GM18498 (cell line): Measurements from ENCODE around the gene PRSS38.

Experiments used
- ATAC-seq: cut with Tn5 transposase; IDR thresholded peaks from one replicate; pipeline ENCODE4 v1.9.1; 2021; ENCODE audit warnings: mild to moderate bottlenecking, moderate library complexity; ENCODE audit not compliant: unreplicated experiment

PRSS38 gene

DNA sequence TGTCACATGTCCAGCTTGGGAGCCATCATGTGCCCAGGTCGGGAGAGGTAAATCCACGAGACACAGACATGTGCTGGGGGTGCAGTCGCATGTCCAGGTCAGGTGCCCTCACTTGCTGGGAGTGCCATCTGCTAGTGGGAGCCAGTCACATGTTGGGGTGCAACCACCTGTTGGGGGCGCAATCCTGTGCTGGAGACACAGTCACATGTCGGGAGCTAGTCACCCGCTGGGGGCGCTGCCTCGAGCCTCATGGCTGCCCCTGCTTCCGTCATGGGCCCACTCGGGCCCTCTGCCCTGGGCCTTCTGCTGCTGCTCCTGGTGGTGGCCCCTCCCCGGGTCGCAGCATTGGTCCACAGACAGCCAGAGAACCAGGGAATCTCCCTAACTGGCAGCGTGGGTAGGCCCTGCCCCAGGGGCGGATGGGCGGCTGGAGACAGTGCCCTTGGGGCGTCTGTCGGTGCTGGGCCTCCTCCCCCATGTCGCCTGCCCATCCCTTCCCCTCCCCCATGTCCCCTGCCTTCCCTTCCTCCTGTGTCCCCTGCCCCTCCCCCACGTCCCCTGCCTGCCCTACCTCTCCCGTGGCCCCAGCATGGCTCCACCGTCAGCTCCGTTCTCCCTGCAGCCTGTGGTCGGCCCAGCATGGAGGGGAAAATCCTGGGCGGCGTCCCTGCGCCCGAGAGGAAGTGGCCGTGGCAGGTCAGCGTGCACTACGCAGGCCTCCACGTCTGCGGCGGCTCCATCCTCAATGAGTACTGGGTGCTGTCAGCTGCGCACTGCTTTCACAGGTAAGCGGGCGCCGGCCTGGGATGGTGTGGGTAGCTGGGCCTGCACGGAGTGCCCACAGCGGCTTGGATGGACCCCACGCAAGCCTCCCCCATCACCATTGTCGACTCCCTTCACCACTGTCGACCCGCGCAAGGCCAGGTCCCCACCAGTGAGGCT, at the start of gene PRSS38:
TSS of gene PRSS38 (plus strand) at position 208 of the 942 bp plus-strand sequence. CDS start at position 250, 42 bp downstream.
- ATAC-seq: no peak

DNA sequence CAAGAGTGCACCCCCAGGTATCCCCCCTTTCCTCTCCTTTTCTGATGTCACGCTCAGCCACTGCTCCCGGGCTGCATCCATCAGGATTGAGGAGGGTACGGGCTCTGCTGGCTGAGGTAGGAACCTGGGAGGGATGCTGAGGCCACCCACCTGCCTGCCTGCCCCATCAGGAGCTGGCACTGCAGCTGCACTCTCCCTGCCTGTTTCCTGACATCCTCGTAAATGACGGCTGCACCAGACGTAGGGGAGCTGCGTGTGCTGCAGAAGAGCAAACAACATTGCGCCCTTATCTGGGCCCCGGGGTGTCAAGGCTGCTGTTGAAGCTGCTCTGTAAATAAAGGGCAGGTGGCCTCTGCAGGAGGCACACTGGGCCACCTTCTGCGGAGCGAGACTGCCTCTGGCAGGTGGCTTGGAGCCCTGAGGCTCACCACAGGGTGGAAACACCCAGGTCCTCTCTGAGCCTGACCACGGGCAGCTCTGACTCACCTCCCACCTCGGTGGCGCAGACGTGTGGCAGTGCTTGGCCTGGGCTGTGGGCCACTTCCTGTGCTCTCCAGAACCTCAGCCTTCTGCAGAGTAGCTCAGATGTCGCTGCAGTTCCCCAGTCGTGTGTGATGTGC, 49.4 kb upstream of the PRSS38 start:
- ATAC-seq: no peak

DNA sequence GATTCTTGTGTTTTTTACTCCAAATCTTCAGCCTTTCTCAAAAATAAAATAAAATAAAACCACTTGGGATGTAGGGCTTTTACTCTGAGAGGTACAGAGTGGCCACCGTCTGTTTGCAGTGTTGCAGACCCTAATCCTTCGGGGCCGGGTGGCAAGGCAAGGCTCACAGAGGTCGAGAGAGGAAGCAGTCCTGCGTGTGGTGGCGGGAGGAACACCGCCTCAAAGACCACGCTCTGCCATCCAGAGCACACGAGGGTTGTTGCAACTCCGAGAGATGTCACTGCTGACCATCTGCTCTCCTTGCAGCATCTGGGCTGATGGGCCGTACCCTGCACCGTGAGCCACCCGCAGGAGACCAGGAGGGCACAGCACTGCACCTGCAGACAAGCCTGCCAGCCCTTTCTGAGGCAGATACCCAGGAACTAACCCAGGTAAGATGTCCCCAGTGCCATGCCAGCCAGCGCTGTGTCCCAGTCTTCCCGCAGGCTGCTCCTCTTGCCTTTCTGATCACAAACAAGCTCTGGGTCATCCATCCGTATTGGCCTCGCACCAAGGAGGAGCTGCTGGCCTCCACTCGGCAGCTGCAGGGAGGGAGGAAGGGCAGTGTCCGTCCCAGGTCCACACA, 48.7 kb upstream of the PRSS38 start:
- no peak for ATAC-seq

DNA sequence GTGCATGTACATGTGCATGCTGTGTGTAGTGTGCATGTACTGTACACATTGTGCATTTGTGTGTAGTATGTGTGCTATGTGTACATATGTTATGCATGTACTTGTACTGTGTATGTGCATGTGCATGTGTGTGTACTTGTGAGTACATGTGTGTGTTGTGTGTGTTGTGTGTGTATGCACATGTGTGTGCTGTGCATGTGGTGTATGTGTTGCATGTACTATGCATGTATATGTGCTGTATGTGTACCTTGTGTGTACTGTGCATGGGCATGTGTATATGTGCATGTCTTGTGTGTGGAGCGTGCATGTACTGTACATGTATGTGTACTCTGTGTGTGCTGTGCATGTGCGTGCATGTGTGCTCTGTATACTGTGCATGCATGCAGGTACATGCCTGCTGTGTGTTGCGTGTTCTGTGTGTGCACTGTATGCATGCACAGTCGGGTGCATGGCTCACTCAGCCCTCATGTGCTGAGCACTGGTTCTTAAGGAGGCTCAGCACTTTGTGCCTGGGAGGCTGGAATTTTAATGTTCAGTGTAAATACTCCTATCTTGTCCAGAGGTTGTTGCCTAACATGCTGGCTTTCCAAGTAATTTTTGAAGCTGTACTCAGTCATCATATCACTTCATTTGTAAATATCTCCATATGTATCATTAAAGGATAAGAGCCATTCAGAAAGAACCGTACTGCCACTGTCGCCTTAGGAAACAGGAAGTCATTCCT, 47.9 kb upstream of the PRSS38 start:
- no peak for ATAC-seq

- no peak for ATAC-seq
Measured at GRCh38 chr1:227768125-227768439, 47.4 kb upstream of the PRSS38 start.

DNA sequence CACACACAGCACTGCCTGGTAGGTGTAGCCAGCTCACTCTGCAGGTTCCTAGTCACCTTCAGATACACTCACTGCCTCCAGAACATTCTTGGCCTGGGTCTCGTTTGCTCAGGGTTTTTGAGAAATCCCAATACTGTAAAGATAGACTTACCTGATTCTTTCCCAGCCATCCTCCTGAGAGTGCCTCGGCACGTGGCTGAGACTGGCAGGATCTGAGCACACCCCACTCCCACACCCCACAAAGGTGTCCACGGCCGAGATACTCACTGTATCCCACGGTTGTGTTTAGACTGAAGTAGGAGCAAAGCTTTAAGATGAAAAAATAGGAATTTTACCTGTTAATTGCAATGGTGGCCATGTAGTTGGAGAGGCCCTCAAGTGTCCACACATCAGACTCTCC, 46.8 kb upstream of the PRSS38 start:
- ATAC-seq: no peak

GRCh38 chr1:227769047-227769935, 46.2 kb upstream of the PRSS38 start:
- ATAC-seq: no peak

DNA sequence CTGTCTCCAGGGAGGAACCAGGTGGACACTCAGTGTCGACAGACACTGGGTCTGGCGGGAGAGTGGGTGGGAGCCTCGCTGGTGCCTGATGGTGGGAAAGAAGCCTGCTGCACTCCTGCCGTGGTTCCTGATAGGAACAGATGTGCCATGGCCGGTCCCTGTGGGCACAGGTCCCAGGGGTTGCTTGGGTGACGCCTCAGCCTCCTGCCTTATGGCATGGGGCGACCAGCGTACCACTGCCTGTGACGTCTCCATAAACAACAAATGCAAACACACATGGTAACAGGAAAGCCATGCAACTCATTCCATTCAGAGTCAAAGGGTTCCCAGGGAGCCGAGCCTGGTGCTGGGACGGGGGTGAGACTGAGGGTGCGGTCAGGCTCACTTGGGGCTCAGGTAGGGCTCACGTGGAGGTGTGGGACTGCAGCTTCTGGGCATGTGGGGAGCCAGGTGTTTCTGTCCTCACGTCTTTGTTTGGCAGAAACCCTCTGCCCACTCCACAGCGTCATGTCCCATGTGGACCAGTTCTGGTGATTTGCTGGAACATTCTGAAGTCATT, 45.5 kb upstream of the PRSS38 start:
- ATAC-seq: no peak

- no peak for ATAC-seq
Measured at GRCh38 chr1:227770812-227771211, 44.7 kb upstream of the PRSS38 start.

GRCh38 chr1:227771326-227771725, 44.1 kb upstream of the PRSS38 start:
- no peak for ATAC-seq

- no peak for ATAC-seq
Measured at GRCh38 chr1:227771771-227772170, 43.7 kb upstream of the PRSS38 start.

GRCh38 chr1:227773558-227773957, 41.9 kb upstream of the PRSS38 start:
- ATAC-seq: no peak

DNA sequence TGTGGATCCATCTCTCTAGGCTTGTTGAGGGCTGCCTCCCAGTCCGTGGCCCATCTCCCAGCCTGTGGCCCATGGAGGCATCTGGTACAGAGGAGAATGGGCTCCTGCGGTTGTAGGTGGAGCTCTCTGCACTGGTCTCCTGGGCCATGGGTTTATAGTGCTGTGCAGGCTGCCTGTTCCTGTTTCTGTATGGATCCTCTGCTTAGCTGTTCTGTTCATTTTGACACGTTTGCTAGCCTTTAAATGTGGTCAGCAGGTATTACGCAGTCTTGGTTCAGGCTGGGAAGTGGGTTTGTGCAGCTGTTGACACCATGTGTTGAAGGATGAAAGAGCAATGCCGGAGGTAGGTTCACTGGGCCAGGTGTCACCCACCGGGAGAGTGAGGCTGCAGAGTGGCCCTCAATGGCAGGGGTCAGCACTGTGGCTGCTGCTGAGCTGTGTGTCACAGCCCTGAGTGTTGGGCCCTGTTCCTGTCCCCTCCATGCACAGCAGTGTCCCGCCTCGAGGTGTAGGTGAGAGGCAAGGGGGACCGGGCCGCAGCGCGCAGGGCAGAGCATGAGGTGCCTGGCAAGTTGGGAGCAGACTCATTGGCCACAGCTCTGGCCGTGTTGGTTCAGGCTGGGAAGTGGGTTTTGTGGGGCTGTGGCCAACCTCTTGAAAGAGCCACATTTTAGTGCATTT, 41.3 kb upstream of the PRSS38 start:
- ATAC-seq: no peak

GRCh38 chr1:227774821-227775661, 40.4 kb upstream of the PRSS38 start:
- no peak for ATAC-seq

- ATAC-seq: no peak
Measured at GRCh38 chr1:227775841-227776240, 39.6 kb upstream of the PRSS38 start.

- no peak for ATAC-seq
Measured at GRCh38 chr1:227776331-227776771, 39.1 kb upstream of the PRSS38 start.

DNA sequence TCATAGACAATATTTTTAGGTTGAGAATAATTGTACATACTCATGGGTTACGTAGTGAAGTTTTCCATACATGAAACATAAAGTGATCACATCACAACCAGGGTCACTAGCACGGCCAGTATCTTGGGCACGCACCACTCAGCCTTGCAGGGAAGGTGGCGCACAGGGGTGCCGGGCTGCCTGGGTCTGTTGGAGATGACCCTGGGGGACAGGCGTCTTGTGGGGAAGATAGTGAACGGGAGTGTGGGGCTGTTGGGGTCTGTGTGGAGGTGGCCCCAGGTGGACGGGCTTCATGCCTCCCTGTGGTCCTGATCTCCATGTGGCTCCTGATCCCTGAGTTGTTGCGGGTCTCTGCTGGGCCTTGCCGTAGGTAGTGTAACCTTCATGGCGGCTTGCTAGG, 38.3 kb upstream of the PRSS38 start:
- ATAC-seq: no peak

GRCh38 chr1:227777646-227778045, 37.8 kb upstream of the PRSS38 start:
- no peak for ATAC-seq
